ENCODE measurements around the gene KSR2. TPM values are rescaled to one million over a fixed set of nuclear protein-coding genes. Genes with fewer than 3 reads are reported as not detected.
"Not testable (repeated sequence)": the region's sequence is repeated elsewhere in the genome, so short reads cannot be mapped to it uniquely, and the experiment has no call there.

The KSR2 gene
- total RNA-seq, 1 experiment from 2014 or later, result 0.08 TPM

DNA sequence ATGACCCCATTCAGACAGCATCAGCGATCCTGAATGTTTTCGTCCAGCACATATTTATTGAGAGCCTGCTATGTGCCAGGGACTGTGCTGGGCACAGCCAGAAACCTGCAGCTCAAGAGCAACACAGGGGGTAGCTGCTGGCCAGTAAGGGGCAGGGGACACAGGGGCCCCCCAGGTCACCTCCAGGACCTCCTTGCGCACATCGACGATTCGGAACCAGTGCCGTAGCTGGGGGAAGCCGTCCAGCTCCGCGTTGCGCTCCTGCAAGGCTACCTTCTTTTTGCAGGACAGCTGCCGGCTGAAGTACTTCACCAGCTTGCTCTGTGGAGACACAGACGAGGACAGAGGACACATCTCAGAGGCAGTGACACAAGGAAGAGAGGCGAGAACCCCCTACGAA is 108.7 kb downstream of the KSR2 start:
- DNase-seq (ENCODE audit: low spot score), result no peak

DNA sequence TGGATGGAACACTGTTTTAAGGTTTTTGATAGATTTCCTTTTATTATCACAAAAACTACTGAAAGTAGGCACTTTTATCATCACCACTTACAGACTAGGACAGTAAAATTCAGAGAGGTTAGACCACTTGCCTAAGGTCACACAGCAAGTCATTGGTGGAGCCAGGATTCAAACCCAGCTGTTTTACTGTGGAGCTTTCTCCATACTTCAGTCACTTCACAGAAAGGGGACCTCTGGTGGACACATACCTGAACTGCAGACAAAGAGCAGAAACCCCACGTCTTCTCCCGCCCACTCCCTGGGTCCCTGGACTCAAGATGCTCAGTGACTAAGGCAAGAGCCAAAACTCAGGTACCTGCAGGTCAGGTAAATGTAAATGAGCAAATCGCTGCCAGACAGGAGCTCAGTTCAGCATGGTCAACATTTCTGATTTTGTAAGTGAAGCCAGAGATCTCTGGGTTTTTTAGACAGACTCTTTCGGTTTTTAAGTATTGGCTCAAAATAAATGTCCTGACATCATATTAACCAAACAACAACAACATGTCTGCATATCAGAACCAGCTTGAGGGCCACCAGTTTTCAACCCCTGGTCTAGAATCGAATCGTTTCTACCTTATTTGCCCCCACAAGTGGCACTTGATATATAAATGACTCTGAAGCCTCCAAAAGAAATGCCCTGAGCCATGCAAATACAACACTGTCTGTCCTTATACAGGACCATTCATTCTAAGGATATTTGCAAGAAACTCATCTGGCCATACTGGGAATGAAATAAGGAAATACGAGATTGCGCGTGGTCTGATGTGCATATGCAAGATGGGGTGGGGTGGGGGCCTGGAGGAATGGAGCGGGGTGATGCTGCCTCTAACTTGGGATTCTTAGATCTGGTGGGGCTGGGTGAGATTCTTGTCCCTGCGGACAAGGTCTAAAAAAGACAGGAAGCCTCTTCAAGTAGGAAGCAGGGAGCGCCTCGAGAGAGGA is 110.9 kb downstream of the KSR2 start:
- peak; percentile 65 for DNase-seq (ENCODE audit: low spot score)

GRCh38 chr12:117857139-117857538 is 111.7 kb downstream of the KSR2 start:
- not testable (repeated sequence) for DNase-seq (ENCODE audit: low spot score)

DNA sequence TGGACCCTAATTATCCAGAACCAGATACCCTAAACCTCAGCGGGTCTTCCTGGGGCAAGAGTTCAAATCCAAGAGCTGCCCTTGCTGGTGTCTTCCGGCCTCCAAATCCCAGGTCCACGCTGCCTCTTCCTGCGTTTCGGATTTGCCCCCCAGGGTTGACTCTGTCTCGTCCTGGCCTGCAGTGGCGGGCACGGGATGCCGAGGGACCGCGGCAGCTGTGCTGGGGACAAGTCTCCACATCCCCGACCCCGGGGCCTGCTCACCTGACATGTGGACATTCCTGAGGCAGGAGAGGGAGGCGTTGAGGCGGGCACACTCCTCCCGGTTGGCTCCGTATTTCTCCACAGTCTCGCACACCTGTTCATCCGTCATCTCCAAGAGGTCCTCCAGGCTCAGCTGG is 113.6 kb downstream of the KSR2 start:
- DNase-seq (ENCODE audit: low spot score), result no peak

DNA sequence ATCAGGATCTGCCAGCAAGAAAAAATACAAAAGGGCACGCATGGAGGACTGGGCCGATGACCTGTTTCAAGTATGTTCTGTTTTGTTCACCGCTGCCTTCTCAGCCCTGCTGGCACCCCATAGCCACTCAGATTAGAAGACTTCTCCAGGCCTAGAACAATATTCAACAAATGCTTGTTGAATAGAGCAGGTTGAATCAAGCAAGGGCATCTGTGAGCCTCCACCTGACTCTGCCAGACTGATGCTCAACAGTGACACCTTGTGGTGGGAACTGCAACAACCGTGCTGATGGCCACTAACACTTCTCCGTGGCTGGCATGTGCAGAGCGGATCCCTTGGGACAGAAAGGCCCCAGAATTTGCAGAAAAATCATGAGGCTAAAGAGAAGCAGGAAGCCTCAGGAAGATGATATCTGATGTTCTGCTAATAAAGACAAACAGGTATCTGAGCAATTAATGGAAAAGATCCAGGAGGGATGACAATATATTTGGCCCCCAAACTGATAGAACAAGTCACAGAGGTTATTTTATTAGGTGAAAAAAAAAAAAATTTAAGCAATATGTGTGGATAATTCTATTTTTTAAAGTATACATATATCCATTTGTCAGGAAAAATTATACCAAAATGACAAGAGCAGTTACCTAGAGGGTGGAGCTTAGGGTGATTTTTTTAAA is 114.3 kb downstream of the KSR2 start:
- DNase-seq (ENCODE audit: low spot score), result peak; percentile 77

GRCh38 chr12:117853600-117853999 is 115.2 kb downstream of the KSR2 start:
- DNase-seq (ENCODE audit: low spot score), result peak; percentile 43

DNA sequence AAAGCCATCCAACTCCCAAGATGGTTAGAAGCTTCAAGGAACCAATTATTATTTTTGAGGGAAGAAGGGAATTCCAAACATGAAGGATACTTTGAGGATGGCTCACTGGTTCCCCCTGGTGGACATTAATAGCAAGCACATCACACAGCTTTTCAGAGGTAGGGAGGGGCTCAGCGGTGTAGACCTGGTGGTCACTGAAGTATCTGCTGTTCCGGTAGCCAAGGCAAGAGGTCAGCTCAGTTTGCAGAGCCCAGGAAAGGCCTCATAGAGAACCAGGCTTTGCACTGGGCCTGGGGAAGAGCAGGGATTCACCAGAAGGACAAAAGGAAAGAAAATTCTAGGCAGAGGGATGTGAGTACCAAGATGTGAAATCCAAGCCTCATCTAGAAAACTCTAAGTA is 118.7 kb downstream of the KSR2 start:
- peak; percentile 65 for DNase-seq (ENCODE audit: low spot score)

DNA sequence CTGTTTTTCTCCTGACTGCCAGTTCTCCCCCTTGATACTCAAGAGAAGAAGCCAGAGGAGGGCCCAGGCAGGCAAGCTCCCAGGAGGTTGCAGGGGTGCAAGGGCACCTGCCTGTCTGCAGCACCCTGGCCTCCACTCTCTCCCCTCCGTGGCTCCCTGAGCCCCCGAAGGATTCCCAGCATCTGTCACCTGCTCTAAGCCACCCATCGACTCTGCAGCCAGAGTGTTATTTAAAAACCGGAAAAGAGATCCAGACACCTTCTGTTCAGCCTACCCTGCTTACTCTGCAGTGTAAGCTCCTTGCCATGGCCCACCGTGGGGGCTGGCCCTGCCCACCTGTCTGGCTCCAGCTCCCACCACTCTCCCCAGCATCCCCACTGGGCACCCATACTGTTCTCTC is 121.4 kb downstream of the KSR2 start:
- no peak for DNase-seq (ENCODE audit: low spot score)

- no peak for DNase-seq (ENCODE audit: low spot score)
Observed at GRCh38 chr12:117845271-117845904, 123.4 kb downstream of the KSR2 start.

- DNase-seq (ENCODE audit: low spot score), result no peak
Observed at GRCh38 chr12:117844114-117844830, 124.5 kb downstream of the KSR2 start.

DNA sequence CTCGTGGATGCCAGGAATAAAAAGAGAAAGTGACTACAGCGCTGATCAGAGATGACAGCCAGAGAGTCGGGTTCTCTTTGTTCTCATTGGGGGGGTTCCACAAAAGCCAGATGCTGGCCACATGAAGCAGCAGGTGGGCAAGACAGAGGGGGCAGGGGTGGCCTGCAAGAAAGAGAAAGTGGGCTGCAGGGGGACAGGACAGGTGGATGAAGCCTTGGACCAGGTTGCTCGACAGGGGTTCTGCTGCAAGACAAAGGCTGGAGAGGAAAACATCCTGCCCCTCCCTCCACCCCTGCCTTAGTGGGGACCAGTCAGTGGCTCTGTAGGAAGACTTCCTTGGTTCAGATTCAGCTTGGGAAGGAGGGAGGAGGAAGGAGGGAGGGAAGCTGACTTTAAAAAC is 126.2 kb downstream of the KSR2 start:
- DNase-seq (ENCODE audit: low spot score), result no peak

- DNase-seq (ENCODE audit: low spot score), result no peak
Observed at GRCh38 chr12:117842220-117842619, 126.6 kb downstream of the KSR2 start.

DNA sequence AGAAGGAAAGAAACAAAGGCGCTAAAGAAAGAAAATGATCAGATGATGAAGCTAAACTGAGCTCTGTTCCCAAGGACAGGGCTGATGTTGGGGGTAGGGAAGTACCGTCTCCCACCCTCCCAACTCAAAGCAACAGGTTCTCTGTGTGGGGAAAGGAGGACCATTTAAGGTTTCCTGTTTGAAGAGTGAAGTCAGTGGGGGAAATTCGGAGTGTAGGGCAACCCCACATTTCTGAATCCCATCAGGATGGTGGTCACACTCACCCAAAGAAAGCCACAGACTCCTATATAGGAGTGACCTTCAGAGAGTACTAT is 131.1 kb downstream of the KSR2 start:
- DNase-seq (ENCODE audit: low spot score), result no peak

- peak; percentile 84 for DNase-seq (ENCODE audit: low spot score)
Observed at GRCh38 chr12:117836999-117837736, 131.6 kb downstream of the KSR2 start.

DNA sequence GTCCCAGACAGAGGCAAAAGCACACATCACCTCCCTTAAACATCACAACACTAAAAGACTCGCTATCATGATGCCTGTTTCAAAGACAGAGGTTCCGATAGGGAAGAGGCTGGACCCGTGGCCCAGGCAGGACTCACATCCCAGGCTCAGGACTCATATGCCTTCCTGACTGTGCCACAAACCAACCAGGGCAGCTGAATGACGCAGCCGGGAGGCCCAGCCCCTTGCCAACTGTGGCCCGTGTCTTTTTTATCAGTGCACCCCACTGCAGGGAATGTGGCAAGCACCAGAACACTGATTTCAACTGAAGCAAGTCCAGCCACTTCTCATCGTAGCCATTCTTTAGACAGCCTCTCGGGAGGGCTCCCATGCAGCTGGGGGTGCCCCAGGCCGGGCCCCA is 132.3 kb downstream of the KSR2 start:
- DNase-seq (ENCODE audit: low spot score), result no peak

DNA sequence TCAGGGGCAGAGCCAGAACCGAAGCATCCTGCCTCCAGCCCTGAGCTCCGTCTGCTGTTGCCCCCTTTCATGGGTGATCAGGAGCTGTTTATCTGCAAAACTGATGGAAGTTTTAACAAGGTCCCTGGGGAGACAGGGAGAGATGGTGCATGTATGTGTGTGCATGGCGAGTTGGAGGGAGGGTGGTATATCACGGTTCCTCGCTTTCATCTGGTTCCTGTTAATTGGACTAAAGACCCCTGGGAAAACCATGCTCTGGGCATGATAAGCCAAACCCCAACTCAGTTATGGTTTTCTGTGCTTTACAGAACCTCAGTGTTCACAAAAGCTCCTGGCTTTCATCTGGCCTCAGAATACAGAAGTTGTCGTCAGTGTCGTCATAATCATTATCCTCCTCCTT is 133.6 kb downstream of the KSR2 start:
- DNase-seq (ENCODE audit: low spot score), result no peak

- DNase-seq (ENCODE audit: low spot score), result no peak
Observed at GRCh38 chr12:117832459-117833457, 136.0 kb downstream of the KSR2 start.

DNA sequence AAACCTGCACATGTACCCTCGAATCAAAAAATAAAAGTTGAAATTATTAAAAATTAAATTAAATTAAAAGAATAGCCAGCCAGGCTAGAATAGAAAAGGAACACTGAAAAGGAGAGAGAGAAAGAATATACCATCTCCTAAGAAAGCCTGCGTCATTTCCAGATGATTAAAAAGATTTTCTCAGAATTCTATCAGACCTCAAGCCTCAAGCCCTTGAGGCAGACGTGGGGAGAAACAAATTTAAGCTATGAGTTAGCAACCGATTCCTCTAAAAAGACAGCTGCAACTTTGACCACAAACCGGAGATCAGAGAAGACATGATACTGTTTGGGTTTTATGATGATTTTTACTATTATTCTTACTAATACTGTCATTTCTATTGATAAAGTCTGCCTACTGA is 138.3 kb downstream of the KSR2 start:
- no peak for DNase-seq (ENCODE audit: low spot score)

DNA sequence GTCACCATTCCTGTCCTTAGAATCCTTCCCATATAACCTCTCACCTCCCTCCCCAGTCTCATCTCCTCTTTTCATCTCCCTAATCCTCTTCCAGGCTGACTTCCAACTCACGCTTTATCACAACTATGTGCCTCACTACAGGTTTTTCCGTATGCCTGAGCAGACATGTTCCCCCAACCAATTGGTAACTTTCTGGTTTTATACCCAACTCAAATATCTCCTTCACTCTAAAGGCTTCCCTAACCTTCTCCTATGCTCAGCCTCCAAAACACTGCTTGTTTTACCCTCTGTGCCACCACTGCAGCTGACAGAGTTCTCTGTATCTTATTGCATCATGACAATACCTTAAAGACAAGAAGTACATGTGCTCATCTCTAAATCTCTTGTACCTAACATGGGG is 139.7 kb downstream of the KSR2 start:
- DNase-seq (ENCODE audit: low spot score), result no peak

- no peak for DNase-seq (ENCODE audit: low spot score)
Observed at GRCh38 chr12:117827660-117828059, 141.1 kb downstream of the KSR2 start.
